Measurements from ENCODE around the gene PCGF6.

PCGF6 gene

GRCh38 chr10:103256613-103257012, 94.3 kb downstream of the PCGF6 start:
- no peak for DNase-seq (ENCODE audit: low read depth in 2 of 2)

- no peak for DNase-seq (ENCODE audit: low read depth in 2 of 2)
These were observed 96.2 kb downstream of the PCGF6 start for GRCh38 chr10:103254538-103255325.

DNA sequence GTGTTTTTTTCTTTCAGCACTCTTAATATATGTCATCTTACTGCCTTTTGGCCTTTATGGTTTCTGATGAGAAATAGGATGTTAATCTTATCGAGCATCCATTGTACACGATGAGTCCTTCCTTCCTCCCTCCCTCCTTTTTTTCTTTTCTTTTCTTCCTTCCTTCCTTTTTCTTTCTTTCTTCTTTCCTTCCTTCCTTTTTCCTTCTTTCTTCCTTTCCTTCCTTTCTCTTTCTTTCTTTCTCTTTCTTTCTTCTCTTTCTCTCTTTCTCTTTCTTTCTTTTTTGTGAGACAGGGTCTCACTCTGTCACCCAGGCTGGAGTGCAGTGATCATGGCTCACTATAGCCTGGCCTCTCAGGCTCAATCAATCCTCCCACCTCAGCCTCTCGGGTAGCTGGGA, 96.8 kb downstream of the PCGF6 start:
- DNase-seq (ENCODE audit: low read depth in 2 of 2), result no peak

Data from fibroblast of skin of left quadriceps (primary cell).